ENCODE results near the gene ACSM4. TPM values are rescaled to one million over a fixed set of nuclear protein-coding genes. Genes with fewer than 3 reads are reported as not detected.

ACSM4 gene
- polyA plus RNA-seq, 1 of the 3 experiments (the other 2 are of a cell fraction), result not detected

DNA sequence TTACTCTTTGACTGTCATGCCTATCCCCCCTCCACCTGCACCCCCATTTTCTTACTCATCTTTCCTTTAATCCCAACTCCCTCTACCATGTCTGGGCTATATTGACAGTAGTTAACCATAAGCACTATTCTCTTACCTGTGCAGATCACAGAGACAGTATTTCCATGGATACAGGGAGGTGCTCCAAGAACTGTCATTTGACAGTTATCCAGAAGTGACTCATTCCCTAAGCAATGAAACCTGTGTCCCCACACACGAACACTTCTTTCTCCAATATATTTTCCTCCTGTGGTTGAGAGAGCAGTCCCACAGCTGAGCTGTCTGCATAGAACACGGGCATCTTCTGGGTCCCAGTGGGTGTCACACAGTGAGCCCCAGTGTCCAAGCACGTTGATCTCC, 71.3 kb downstream of the ACSM4 start:
- H3K4me2 ChIP-seq, result no peak overlapping the region
- no peak overlapping the region for H2AFZ ChIP-seq (ENCODE audit: low read depth)
- POLR2A ChIA-PET, result no interaction called here
- H3K27me3 ChIP-seq (ENCODE audit: insufficient read depth), result no peaks in the 10 kb centered on the region; the same call in 1 of the 2 replicates
- no peak for DNase-seq
- H3K36me3 ChIP-seq (replicated peaks in 1 of 2; ENCODE audit: control insufficient read depth in 1 of 2, insufficient read depth in 2 of 2, low read length in 1 of 2), result peaks cover 0 to 3% of the 10 kb centered on the region in 2 experiments
- 6% methylated on average over 3 of the region's 3 CpGs for WGBS (ENCODE audit: low lambda C conversion rate)
- no peak overlapping the region for H3K4me3 ChIP-seq (ENCODE audit: low read depth in 2 of 2, low read length in 1 of 2)
- CTCF ChIA-PET, result no interaction called here
- H3K4me1 ChIP-seq (ENCODE audit: control insufficient read depth in 1 of 2, insufficient read depth in 2 of 2, low read depth in 1 of 2, low read length in 1 of 2), result peaks cover 0 to 2% of the 10 kb centered on the region in 2 experiments; a peak in 1 of 4 replicates
- no peak overlapping the region for H3K27ac ChIP-seq (ENCODE audit: low read depth in 2 of 2, low read length in 1 of 2)
- H3F3A ChIP-seq (replicated peaks; ENCODE audit: insufficient read depth), result peaks cover 5% of the 10 kb centered on the region
- H3K9me3 ChIP-seq, result no peaks in the 10 kb centered on the region; the same call in 1 of the 2 replicates
- H3K9me2 ChIP-seq, result no peaks in the 10 kb centered on the region
- no peak for TF ChIP-seq MEF2A (IDR thresholded peaks at IDR 0.05; ENCODE audit: borderline replicate concordance, low read depth)
- no peak for TF ChIP-seq MXI1 (IDR thresholded peaks at IDR 0.05; ENCODE audit: low read depth, low read length)
- H3K9ac ChIP-seq, result no peak overlapping the region
- H4K20me1 ChIP-seq (ENCODE audit: insufficient read depth), result no peaks in the 10 kb centered on the region
- no peaks in the 10 kb centered on the region for H3K79me2 ChIP-seq (ENCODE audit: insufficient read depth)

DNA sequence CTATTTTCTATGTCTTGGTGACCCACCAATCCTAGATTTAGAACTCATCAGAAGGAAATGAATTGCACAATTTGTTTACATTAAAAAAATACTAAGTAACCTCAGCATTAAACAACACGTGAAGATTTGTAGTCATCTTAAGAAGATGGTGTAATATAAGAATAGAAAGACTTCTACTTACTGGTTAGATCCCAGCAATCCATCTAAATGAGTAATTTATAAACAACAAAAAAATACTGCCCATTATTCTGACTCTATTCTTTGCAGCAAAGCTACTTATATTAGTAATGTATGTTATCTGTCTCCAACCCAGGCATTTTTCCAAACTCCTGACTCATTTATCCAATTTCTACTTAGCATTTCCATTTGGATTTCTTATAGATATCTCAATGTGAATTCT, 72.3 kb downstream of the ACSM4 start:
- no peaks in the 10 kb centered on the region for H4K20me1 ChIP-seq (ENCODE audit: insufficient read depth)
- WGBS (ENCODE audit: low lambda C conversion rate), result 0% methylated on average over 1 of the region's 1 CpG
- H3K79me2 ChIP-seq (ENCODE audit: insufficient read depth), result no peaks in the 10 kb centered on the region
- H3K4me2 ChIP-seq, result no peak overlapping the region
- CTCF ChIA-PET, result no interaction called here
- H3K4me3 ChIP-seq (ENCODE audit: low read depth in 2 of 2, low read length in 1 of 2), result no peak overlapping the region
- no peaks in the 10 kb centered on the region for H3K9me2 ChIP-seq
- H2AFZ ChIP-seq (ENCODE audit: low read depth), result no peak overlapping the region
- DNase-seq, result no peak
- peaks cover 0 to 3% of the 10 kb centered on the region in 2 experiments for H3K36me3 ChIP-seq (replicated peaks in 1 of 2; ENCODE audit: control insufficient read depth in 1 of 2, insufficient read depth in 2 of 2, low read length in 1 of 2)
- no peak for TF ChIP-seq TCF12 (IDR thresholded peaks at IDR 0.05)
- H3K4me1 ChIP-seq (ENCODE audit: control insufficient read depth in 1 of 2, insufficient read depth in 2 of 2, low read depth in 1 of 2, low read length in 1 of 2), result peaks cover 0 to 2% of the 10 kb centered on the region in 2 experiments; a peak in 1 of 4 replicates
- H3K27me3 ChIP-seq (ENCODE audit: insufficient read depth), result no peaks in the 10 kb centered on the region; the same call in 1 of the 2 replicates
- H3K9ac ChIP-seq, result no peak overlapping the region
- no peaks in the 10 kb centered on the region; the same call in 1 of the 2 replicates for H3K9me3 ChIP-seq
- no peak overlapping the region for H3K27ac ChIP-seq (ENCODE audit: low read depth in 2 of 2, low read length in 1 of 2)
- POLR2A ChIA-PET, result no interaction called here
- peaks cover 5% of the 10 kb centered on the region for H3F3A ChIP-seq (replicated peaks; ENCODE audit: insufficient read depth)

Other genes with a start within 250 kb of the ACSM4 start
- 14.5 and 19.3 TPM in 2 replicates for gene C1S, start 243.4 kb upstream of the ACSM4 start, polyA plus RNA-seq (2012; rRNA removed)
- 18.7 and 20.1 TPM in 2 replicates for gene C1R, start 211.6 kb upstream of the ACSM4 start, polyA plus RNA-seq (2012; rRNA removed)
- 8.3 and 9.5 TPM in 2 replicates for gene C1RL, start 194.9 kb upstream of the ACSM4 start, polyA plus RNA-seq (2012; rRNA removed)
- 0.06 and 0.12 TPM in 2 replicates for gene RBP5, start 175.2 kb upstream of the ACSM4 start, polyA plus RNA-seq (2012; rRNA removed)
- 12.7 and 12.9 TPM in 2 replicates for gene CLSTN3, start 173.7 kb upstream of the ACSM4 start, polyA plus RNA-seq (2012; rRNA removed)
- 21.6 and 22.6 TPM in 2 replicates for gene PEX5, start 114.4 kb upstream of the ACSM4 start, polyA plus RNA-seq (2012; rRNA removed)
- gene CD163L1, start 140.1 kb downstream of the ACSM4 start, polyA plus RNA-seq (2012; rRNA removed), result 0.25 and 0.41 TPM in 2 replicates
- gene CD163, start 199.7 kb downstream of the ACSM4 start, polyA plus RNA-seq (2012; rRNA removed), result 0.03 TPM in 1 of 2 replicates, not detected in the other

Measured in SK-N-SH (cell line).